ENCODE measurements around the gene COG5. TPM values are rescaled to one million over a fixed set of nuclear protein-coding genes. Genes with fewer than 3 reads are reported as not detected.

The COG5 gene
- total RNA-seq, 2 experiments from 2014 or later = 37.1 to 44.6 TPM

DNA sequence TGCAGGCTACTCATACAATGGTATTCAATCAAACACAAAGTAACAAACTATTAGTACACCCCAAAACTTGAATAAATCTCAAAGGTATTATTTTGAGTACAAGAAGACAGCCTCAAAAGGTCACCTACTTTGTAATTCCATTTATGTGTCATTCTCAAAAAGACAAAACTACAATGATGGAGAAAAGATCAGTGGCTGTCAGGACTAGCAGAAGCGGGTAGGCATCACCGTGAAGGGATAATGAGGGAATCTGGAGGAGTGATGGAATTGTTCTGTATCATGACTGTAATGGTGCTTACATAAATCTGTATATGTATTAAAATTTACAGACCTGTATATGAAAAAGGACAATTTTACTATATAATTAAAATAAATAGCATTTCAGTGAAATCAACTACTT is 37.0 kb downstream of the COG5 start:
- H3K27ac Mint-ChIP-seq = no peak overlapping the region
- no peak for ATAC-seq
- CTCF ChIA-PET = no interaction called here
- DNase-seq = no peak
- peaks cover 37% of the 10 kb centered on the region for H3K36me3 Mint-ChIP-seq
- H3K4me3 Mint-ChIP-seq = no peak overlapping the region
- peaks cover 1% of the 10 kb centered on the region for H3K4me1 Mint-ChIP-seq
- no peaks in the 10 kb centered on the region for H3K27me3 Mint-ChIP-seq
- no peaks in the 10 kb centered on the region for H3K9me3 Mint-ChIP-seq (ENCODE audit: low read depth)

DNA sequence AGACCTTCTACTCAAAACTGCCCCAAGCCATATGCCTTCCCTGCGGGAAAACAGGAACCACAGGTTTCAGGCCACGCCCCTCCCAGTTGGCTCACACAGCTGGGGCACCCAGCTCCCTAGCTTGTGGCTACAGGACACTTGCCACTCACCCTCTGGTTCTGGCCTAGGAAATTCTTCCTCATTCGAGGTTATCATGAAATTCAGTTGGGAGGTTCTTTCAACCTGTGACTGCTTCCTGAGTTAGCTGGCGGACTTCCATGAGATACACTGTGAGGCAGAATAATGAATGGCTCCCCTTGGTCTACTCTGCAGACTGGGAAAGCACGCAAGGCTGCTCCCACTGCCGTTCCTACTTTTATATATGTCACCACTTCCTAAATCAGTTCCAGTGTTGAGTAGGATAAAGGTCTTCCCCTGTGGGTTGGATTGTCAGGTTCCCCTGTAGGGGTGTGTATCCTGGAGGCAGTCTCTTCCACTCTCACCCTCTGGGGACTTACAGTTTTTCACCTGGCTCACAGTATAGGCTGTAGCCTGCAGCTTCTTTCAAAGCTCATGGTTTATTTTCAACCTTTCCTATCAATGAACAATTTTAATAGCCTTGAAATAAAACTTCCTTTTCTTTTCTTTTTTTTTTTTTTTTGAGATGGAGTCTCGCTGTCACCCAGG is 56.9 kb downstream of the COG5 start:
- CTCF ChIA-PET = interaction anchor here (0.9 kb wide), 1 partner anchor 9 kb away, joined by 3 read pairs; no protein-coding TSS in a partner anchor
- Mint-ChIP-seq H3K9me3 (ENCODE audit: low read depth) (peaks cover 4% of the 10 kb centered on the region), H3K4me1 (peaks cover 12% of the 10 kb centered on the region), H3K27ac (no peak overlapping the region), H3K36me3 (peaks cover 21% of the 10 kb centered on the region), H3K27me3 (no peaks in the 10 kb centered on the region), H3K4me3 (no peak overlapping the region)
- ATAC-seq (no peak), DNase-seq (no peak)

DNA sequence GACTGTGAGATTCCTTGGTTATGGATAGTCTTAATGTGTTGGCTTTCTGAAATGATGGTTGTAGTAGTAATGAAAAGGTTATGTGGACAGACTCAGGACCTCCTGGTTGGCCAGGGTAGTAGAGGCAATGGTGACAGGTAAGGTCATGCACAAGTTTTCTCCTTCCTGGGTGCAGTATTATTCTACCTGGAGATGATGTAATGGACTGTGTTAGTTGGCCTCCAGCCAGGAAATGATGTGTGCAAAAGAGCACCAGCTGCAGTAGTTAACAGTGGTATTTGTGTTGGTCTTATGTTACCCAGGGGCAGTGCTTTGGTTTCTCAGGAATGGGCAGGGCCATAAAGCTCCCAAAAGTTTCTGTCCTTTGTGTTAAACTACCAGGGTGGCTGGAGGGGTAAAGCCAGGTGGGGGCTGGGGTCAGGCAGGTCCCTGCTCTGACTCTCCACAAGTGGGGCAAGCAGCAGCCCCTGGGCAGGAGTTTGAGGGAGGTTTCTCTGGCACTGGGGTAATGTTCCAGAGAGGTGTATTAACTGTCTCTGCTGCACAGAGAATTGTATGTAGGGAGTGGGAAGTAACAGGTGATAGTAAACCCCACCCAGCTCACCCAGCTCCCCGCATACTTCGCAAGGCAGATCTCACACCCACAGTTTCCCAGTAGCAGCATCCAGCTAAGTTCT is 57.6 kb downstream of the COG5 start:
- CTCF ChIA-PET = interaction anchor here (0.9 kb wide), 1 partner anchor 9 kb away, joined by 3 read pairs; no protein-coding TSS in a partner anchor
- no peak for DNase-seq
- no peak overlapping the region for H3K4me3 Mint-ChIP-seq
- peaks cover 20% of the 10 kb centered on the region for H3K36me3 Mint-ChIP-seq
- no peaks in the 10 kb centered on the region for H3K27me3 Mint-ChIP-seq
- H3K27ac Mint-ChIP-seq = no peak overlapping the region
- H3K9me3 Mint-ChIP-seq (ENCODE audit: low read depth) = peaks cover 4% of the 10 kb centered on the region
- peaks cover 12% of the 10 kb centered on the region for H3K4me1 Mint-ChIP-seq
- no peak for ATAC-seq

DNA sequence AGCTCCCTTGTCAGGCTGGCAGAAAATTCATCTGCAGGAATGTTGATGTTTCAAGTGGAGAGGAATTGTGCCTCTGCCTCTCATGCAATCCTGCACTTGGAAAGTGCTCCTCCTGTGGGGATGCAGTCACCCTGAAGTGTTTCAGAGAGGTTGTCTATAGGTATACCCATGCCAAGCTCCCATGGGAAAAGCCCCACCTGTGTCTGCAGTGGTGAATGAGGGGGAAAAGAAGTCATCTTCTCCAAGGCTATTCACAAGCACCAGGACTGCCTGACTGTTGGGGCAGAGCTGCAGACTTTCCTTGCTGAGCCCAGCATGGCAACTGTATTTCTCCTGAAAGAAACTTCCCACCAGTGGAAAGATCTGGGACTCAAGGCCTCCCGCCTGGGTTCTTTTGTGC is 58.4 kb downstream of the COG5 start:
- CTCF ChIA-PET = interaction anchor here (1.0 kb wide), 1 partner anchor 9 kb away, joined by 3 read pairs; no protein-coding TSS in a partner anchor

DNA sequence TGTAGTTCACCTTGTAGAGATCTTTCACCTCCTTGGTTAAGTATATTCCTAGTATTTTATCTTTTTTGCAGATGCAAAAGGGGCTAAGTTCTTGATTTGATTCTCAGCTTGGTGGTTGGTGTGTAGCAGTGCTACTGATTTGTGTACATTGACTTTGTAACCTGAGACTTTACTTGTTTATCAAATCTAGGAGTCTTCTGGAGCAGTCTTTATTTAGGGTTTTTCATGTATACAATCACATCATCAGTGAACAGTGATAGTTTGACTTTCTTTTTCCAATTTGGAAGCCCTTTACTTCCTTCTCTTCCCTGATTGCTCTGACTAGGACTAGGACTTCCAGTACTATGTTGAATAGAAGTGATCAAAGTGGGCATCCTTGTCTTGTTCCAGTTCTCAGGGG is 60.0 kb downstream of the COG5 start:
- Mint-ChIP-seq H3K4me1 (peaks cover 12% of the 10 kb centered on the region), H3K9me3 (ENCODE audit: low read depth) (no peaks in the 10 kb centered on the region), H3K27ac (no peak overlapping the region), H3K4me3 (no peak overlapping the region), H3K36me3 (peaks cover 11% of the 10 kb centered on the region), H3K27me3 (no peaks in the 10 kb centered on the region)
- DNase-seq = no peak
- CTCF ChIA-PET = no interaction called here
- ATAC-seq = no peak

More for the DNA sequence above, 58.4 kb downstream of the COG5 start:
- ATAC-seq = no peak
- H3K9me3 Mint-ChIP-seq (ENCODE audit: low read depth) = no peaks in the 10 kb centered on the region
- DNase-seq = no peak
- H3K36me3 Mint-ChIP-seq = peaks cover 15% of the 10 kb centered on the region
- peaks cover 12% of the 10 kb centered on the region for H3K4me1 Mint-ChIP-seq
- H3K27me3 Mint-ChIP-seq = no peaks in the 10 kb centered on the region
- H3K4me3 Mint-ChIP-seq = no peak overlapping the region
- H3K27ac Mint-ChIP-seq = no peak overlapping the region

DNA sequence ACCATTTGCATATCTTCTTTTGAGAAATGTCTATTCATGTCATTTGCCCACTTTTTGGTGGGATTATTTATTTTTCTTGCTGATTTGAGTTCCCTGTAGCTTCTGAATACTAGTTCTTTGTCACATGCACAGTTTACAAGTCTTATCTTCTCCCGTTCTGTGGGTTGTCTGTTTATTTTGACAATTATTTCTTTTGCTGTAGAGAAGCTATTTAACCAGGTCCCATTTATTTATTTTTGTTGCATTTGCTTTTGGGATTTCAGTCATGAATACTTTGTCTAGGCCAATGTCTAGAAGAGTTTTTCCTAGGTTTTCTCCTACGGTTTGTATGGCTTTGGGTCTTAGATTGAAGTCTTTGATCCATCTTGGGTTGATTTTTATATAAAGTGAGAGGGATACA is 60.9 kb downstream of the COG5 start:
- H3K27me3 Mint-ChIP-seq = no peaks in the 10 kb centered on the region
- no peak overlapping the region for H3K4me3 Mint-ChIP-seq
- no peak overlapping the region for H3K27ac Mint-ChIP-seq
- H3K36me3 Mint-ChIP-seq = peaks cover 8% of the 10 kb centered on the region
- H3K9me3 Mint-ChIP-seq (ENCODE audit: low read depth) = no peaks in the 10 kb centered on the region
- CTCF ChIA-PET = no interaction called here
- no peak for ATAC-seq
- no peak for DNase-seq
- peaks cover 12% of the 10 kb centered on the region for H3K4me1 Mint-ChIP-seq

DNA sequence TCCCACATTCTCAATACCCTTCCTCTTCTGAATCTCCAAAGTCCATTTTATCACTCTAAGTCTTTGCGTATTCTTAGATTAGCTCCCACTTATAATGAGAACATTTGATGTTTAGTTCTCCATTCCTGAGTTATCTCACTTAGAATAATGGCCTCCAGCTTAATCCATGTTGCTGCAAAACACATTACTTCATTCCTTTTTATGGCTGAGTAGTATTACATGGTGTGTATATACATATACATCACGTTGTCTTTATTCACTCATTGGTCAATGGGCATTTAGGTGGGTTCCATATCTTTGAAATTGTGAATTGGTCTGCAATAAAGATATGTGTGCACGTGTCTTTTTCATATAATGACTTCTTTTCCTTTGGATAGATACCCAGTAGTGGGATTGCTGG is 61.6 kb downstream of the COG5 start:
- H3K27me3 Mint-ChIP-seq = no peaks in the 10 kb centered on the region
- DNase-seq (no peak), ATAC-seq (no peak)
- no peak overlapping the region for H3K27ac Mint-ChIP-seq
- CTCF ChIA-PET = interaction anchor here (1.9 kb wide), 1 partner anchor 159 kb away, joined by 4 read pairs; no protein-coding TSS in a partner anchor
- no peak overlapping the region for H3K4me3 Mint-ChIP-seq
- H3K9me3 Mint-ChIP-seq (ENCODE audit: low read depth) = no peaks in the 10 kb centered on the region
- H3K4me1 Mint-ChIP-seq = peaks cover 12% of the 10 kb centered on the region
- peaks cover 7% of the 10 kb centered on the region for H3K36me3 Mint-ChIP-seq

DNA sequence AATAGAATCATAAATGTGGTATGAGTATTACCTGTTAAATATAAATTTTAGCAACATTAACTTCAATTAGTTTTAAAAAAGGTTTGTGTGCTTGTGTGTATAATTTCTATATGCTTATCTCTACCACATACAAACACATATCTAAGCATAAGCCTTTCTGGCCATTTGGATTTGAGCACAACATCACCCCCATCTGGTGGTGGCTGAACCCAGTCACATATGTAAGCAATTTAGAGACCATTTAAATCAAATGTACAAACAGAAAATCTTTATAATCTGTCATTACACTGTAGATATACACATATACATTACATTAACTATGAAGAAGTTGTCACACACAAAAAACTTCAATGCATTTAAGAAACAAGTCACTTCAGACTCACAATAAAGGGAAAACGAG is 62.1 kb downstream of the COG5 start:
- H3K4me1 Mint-ChIP-seq = peaks cover 8% of the 10 kb centered on the region
- CTCF ChIA-PET = interaction anchor here (0.6 to 1.9 kb wide), 6 partner anchors 9 to 354 kb away, joined by 3 to 9 read pairs (median 4); no protein-coding TSS in a partner anchor
- no peak for ATAC-seq
- H3K27me3 Mint-ChIP-seq = no peaks in the 10 kb centered on the region
- peak; percentile 54 for DNase-seq
- no peak overlapping the region for H3K4me3 Mint-ChIP-seq
- no peak overlapping the region for H3K27ac Mint-ChIP-seq
- H3K36me3 Mint-ChIP-seq = peaks cover 10% of the 10 kb centered on the region
- no peaks in the 10 kb centered on the region for H3K9me3 Mint-ChIP-seq (ENCODE audit: low read depth)

DNA sequence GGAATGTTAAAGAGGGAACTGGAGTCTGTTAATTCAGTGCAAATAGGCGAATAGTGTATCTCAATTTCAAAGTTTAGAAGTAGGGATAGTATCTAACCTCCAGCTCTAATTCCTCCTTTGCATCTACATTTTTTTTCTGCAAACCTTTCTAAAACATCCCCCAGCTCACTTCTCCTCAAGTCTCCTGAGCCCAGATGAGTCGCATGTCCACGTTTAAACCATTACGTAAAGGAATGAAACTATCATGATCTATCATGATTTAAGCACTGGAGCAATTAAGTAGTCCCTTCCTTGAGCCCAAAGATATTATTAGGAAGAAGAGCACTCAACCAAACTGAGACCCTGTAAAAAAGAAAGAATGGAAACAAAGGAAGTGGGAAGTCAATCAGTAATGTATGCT is 64.0 kb downstream of the COG5 start:
- Mint-ChIP-seq H3K36me3 (peaks cover 8% of the 10 kb centered on the region), H3K9me3 (ENCODE audit: low read depth) (no peaks in the 10 kb centered on the region), H3K4me3 (no peak overlapping the region), H3K27me3 (no peaks in the 10 kb centered on the region), H3K4me1 (peaks cover 3% of the 10 kb centered on the region), H3K27ac (no peak overlapping the region)
- ATAC-seq = no peak
- no peak for DNase-seq
- CTCF ChIA-PET = interaction anchor here (0.6 kb wide), 1 partner anchor 59 kb away, joined by 3 read pairs; no protein-coding TSS in a partner anchor

DNA sequence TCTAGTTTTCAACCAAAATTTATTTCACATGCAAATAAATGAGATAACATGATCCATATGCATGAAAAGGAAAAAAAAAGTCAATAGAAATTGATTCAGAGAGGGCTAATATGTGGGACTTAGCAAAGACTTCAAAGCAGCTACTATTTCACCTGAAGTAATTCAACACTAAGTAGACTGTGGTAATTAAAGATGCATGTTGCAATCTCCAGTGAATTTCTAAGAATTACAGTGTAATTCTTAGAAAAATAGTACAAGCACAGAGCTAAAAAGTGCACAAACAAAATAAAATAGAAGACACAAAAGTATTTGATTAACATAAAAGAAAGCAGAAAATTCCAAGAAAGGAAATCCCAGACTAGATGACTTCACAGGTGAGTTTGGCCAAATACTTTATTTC is 68.2 kb downstream of the COG5 start:
- Mint-ChIP-seq H3K27ac (no peak overlapping the region), H3K4me3 (no peak overlapping the region), H3K9me3 (ENCODE audit: low read depth) (no peaks in the 10 kb centered on the region), H3K4me1 (peaks cover 3% of the 10 kb centered on the region), H3K36me3 (peaks cover 18% of the 10 kb centered on the region), H3K27me3 (no peaks in the 10 kb centered on the region)
- CTCF ChIA-PET = no interaction called here
- no peak for DNase-seq
- ATAC-seq = no peak

DNA sequence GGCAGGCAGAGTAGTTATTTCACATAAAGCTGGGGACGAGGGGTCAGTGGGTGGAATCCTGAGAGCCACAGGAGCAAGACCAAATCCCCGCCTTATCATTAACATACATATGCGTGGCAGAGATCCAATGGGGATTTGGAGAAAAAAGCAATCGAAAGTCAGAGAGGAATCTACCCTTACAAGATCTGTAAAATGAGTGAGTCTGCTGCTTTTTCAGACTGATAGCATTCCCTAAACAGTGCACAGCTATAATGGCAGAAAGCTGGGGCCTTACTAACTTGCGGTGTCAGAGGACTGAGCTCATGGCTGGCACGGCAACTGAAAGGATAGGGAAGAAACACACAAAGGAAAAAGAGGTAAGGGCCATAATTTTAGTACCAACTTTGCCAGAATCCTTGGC is 68.8 kb downstream of the COG5 start:
- DNase-seq (no peak), ATAC-seq (no peak)
- no peak overlapping the region for H3K4me3 Mint-ChIP-seq
- H3K27me3 Mint-ChIP-seq = no peaks in the 10 kb centered on the region
- CTCF ChIA-PET = no interaction called here
- H3K9me3 Mint-ChIP-seq (ENCODE audit: low read depth) = no peaks in the 10 kb centered on the region
- peaks cover 6% of the 10 kb centered on the region for H3K4me1 Mint-ChIP-seq
- no peak overlapping the region for H3K27ac Mint-ChIP-seq
- peaks cover 19% of the 10 kb centered on the region for H3K36me3 Mint-ChIP-seq

DNA sequence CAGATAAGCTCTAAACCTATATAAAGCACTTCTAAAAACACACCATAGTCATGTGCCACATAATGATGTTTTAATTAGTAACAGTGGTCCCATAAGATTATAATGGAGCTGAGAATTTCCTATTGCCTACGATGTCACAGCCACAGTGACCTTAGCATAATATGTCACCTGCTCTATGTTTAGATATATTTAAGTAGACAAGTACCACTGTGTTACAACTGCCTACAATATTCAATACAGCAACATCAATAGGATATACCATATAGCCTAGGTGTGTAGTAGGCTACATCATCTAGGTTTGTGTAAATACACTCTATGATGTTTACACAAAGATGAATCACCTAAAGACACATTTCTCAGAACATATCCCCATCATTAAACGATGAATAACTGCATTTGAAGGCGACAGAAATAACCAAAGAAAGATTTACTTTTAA is 69.4 kb downstream of the COG5 start:
- Mint-ChIP-seq H3K9me3 (ENCODE audit: low read depth) (no peaks in the 10 kb centered on the region), H3K4me1 (peaks cover 6% of the 10 kb centered on the region), H3K27me3 (no peaks in the 10 kb centered on the region), H3K4me3 (no peak overlapping the region), H3K36me3 (peaks cover 19% of the 10 kb centered on the region), H3K27ac (no peak overlapping the region)
- no peak for DNase-seq
- ATAC-seq = no peak
- CTCF ChIA-PET = no interaction called here

DNA sequence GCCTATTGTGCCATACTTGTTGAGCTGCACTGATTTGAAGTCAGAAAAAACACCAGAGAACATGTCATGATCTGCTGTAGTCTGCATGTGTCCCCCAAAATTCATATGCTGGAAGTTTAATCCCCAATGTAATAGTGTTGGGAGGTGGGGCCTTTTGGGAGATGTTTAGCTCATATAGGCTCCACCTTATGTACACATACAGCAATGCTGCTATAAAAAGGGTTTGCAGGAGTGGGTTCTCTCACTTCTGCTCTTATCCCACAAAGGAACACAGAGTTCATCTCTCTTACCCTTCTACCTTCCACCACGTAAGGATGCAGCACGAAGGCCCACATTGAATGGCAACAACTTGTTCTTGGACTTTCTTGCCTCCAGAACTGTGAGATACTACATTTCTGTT is 70.8 kb downstream of the COG5 start:
- H3K4me1 Mint-ChIP-seq = peaks cover 6% of the 10 kb centered on the region
- DNase-seq = no peak
- peaks cover 21% of the 10 kb centered on the region for H3K36me3 Mint-ChIP-seq
- no peak overlapping the region for H3K27ac Mint-ChIP-seq
- no peak for ATAC-seq
- H3K27me3 Mint-ChIP-seq = no peaks in the 10 kb centered on the region
- no peak overlapping the region for H3K4me3 Mint-ChIP-seq
- CTCF ChIA-PET = interaction anchor here (1.9 kb wide), 1 partner anchor 8 kb away, joined by 7 read pairs; no protein-coding TSS in a partner anchor
- H3K9me3 Mint-ChIP-seq (ENCODE audit: low read depth) = no peaks in the 10 kb centered on the region

DNA sequence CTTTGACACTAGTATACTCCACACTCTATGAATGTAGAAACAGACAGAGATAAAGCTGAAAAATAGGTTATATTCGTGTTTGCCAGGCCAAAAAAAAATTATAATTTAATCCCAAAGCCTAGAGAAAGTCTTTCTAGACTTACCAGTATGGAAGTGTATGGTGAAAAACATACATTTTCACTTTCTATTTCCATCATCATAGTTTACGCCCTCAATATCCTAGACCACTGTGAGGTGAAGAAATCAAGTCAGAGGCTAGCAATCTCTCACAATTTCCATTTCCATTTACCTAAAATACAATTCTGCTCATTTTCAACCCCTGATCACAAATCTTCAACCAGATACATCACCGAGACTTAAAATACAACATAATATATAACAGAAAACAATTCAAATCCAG is 77.7 kb downstream of the COG5 start:
- peak overlapping the region; percentile 13 for H3K27ac Mint-ChIP-seq
- H3K27me3 Mint-ChIP-seq = no peaks in the 10 kb centered on the region
- H3K9me3 Mint-ChIP-seq (ENCODE audit: low read depth) = peaks cover 2% of the 10 kb centered on the region
- DNase-seq (no peak), ATAC-seq (peak; percentile 74)
- peak overlapping the region; percentile 47 for H3K4me3 Mint-ChIP-seq
- H3K36me3 Mint-ChIP-seq = peaks cover 10% of the 10 kb centered on the region
- H3K4me1 Mint-ChIP-seq = peaks cover 14% of the 10 kb centered on the region
- CTCF ChIA-PET = no interaction called here
